Measurements from ENCODE around the gene CRIP2.

CRIP2 gene

DNA sequence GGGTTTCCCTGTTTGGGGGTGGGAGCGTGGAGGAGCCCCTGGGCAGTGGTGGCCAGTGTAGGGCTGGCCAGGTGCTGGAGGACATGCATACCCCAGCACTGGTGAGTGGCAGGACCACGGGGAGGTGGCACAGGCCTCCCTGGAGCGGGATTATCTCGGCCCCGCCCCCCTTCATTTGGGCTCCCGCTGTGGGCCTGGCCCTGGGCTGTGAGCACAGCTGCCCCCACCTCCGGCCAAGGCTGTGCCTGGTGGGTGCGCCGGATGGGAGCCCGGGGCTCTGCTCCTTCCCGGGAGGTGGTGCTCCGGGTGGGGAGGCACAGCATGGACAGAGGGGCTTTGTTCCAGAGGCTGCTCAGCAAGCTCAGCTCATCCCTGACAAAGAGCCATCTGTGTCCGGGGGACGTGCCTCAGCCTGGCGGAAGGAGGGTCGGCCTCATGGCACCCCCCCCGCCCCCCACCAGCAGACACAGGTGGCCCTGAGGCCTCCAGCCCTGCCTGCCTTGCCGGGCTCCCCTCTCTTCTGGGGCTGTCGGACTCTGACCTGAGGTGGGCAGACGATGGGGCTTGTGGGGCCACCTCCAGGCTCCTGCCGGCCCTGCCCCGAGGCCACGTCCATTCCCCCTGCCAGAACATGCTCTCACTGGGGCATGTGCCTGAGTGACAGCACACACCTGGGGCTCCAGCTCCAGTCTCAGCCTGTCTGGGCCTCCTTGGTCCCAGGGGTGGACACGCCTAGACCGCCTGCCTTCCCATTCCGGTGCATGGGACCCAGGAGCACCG is 24.8 kb downstream of the CRIP2 start:
- DNase-seq (ENCODE audit: low spot score): no peak

DNA sequence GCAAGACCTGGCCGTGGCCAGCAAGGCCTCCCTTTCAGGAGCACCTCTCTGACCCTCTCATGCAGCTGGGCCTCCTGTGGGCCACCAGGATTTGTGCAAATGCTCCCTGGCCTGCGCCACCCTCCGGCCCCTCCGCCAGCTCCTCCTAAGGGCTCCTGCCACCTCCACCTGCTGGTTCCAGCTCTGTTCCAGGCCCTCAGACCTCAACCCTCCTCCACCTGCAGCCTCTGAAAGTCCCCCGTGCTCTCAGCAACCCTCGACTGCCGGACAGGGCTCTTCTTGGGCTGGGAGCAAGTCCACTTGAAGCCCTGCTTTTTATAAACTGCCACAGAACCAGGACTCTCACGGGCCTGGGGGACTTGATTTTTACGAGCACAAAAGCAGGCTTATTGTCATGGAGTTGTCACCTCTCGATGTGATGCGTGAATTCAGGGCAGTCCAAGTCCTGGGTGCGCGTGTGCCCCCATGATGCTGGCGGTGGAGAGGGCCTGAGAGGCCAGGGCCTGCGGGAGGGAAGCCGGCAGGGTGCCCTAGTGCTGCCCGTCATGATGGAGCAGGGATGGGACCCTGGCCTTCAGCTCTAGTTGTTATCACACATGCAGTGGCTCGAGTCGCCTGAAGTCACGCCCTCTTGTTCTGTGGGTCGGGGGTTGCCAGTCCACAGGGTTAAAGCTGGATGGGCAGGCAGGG is 25.6 kb downstream of the CRIP2 start:
- no peak for DNase-seq (ENCODE audit: low spot score)

DNA sequence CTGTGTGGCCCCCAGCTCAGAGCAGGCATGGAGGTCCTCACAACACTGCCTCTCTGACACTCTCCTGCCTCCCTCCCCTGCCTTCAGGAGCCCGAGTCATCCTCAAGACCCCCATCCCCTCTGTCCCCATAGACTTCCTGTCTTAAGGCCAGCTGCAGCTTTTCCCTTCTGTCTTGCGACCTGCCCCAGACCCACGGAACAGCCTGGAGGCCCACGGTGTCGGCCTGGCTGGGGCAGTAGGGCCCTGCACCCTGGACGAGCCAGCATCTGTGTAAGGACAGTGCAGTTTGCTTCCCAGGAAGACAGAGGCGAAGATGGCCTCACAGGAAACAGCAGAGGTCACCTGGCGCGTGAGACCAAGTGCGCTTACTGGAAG is 26.1 kb downstream of the CRIP2 start:
- DNase-seq (ENCODE audit: low spot score): no peak

DNA sequence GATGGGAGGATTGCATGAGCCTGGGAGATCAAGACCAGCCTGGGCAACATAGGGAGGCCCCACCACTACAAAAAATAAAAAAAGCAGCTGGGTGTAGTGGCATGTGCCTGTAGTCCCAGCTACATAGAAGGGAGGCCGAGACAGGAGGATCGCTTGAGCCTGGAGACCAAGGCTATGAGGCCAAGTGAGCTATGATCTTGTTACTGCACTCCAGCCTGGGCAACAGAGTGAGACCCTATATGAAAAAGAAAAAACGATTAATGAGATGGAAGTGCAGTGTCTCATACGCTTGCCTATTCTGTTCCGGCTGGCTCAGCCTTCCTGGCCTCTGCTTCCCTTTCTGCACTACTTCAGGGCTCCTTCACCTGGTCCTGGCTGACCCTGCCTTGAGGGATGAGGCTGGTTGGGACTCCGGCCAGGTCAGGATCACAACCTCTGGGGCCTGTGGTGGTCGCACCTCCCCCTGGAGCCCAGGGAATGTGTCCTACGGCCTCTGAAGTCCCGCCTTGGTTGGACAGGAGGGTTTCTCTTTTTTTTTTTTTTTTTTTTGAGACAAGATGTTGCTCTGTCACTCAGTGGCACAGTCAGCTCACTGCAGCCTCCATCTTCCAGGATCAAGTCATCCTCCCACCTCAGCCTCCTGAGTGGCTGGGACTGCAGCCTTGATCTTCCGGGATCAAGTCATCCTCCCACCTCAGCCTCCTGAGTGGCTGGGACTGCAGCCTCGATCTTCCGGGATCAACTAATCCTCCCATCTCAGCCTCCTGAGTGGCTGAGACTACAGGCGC is 27.1 kb downstream of the CRIP2 start:
- no peak for DNase-seq (ENCODE audit: low spot score)

DNA sequence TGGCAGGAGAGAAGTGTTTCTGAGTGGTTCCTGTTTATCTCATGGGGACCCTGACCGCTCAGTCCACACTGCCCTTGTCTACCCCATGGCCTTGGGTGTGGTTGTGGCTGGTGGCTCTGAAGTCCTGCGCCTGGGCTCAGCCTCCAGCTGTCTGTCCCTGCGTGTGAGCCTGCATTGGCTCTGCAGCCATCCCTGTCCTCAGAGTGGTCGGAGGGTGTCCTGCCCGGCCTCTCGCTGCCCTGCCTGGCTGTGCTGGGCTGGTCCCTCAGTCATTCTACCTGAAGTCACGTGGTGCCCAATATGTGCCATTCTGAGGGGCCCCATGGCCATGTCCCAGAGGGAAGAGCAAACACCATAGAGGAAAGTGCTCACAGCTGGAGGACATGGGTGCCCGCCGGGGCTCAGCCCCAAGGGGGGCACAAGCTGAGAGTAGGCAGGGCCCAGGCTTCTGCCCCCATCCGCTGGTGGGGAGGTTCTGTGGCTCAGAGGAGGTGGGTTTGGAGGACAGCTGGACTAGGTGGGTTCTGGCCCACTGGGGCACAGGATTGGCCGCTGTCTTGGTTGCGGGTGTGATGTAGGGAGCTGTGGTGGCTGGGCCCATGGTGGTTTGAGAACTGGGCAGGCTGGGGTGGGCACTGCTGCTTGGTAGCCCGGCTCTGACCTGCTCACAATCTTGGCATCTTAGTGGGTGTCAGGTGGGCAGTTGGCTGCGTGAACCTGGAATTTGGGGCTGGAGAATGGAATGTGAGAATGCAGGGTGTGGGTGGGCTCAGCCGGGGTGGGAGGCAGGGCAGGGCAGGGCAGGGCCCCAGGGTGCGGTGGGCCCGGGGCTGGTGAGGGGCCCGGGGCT is 28.1 kb downstream of the CRIP2 start:
- DNase-seq (ENCODE audit: low spot score): no peak

DNA sequence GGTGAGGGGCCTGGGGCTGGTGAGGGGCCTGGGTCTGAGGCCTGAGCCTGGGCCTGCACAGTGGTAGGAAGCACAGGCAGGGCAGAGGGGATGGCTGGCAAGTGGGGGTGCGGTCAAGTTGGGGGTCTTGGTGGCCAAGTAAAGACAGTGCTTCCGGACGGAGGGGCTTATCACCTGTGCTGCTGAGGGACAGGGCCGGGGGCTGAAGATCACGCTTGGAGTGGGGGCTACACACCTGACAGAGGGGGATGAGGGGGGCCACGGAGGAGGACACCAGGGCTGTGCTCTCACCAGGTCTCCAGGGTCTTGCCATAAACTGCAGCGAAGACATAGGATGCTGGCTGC is 28.6 kb downstream of the CRIP2 start:
- DNase-seq (ENCODE audit: low spot score): no peak

DNA sequence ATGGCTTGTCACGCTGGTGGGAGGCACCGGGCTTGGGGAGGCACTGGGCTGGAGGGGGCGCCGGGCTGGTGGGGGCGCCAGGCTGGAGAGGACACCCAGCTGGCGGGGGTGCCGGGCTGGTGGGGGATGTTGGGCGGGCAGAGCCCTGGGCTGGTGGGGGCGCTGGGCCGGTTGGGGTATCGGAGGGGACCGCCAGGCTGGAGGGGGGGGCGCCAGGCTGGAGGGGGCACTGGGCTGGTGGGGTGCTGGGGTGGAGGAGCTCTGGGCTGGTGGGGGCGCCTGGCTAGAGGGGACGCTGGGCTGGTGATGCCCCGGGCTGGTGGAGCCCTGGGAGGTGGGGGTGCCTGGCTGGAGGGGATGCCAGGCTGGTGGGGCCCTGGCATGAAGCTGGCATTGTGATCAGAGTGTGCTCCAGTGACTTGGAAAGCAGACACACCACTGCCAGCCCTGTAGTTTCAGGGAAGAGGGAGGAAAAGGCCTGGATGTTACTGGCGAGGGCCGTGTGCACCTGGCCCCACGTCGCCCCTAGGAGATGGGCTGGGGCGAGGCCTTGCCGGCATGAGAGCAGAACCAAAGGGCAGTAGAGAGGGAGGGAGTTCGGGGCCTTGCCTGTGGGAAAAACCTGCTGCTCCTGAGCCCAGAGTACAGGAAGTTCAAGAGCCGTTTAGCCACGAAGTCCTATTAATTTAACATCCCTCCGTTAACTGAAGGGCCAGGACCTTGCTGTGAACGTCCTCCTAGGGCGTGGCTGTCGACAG is 29.5 kb downstream of the CRIP2 start:
- DNase-seq (ENCODE audit: low spot score): no peak

DNA sequence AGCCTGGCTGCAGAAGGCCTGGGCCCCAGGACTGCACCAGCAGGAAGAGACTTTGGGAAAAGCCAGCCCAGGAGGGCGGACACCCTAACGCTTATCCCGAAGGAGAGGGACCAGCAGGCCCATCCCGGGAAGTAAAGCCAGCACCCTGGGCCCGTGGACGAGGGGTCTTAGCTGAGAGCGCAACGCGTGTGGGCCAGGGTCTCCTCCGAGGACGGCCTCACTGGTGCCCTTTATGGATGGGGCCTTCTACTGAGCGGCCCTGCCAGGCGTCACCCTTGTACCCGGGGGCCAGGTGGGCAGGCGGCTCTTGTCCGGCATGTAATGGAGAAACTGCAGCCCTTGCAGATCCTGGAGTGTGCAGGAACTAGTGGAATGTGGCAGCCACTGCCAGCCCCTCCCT is 30.5 kb downstream of the CRIP2 start:
- DNase-seq (ENCODE audit: low spot score): no peak

DNA sequence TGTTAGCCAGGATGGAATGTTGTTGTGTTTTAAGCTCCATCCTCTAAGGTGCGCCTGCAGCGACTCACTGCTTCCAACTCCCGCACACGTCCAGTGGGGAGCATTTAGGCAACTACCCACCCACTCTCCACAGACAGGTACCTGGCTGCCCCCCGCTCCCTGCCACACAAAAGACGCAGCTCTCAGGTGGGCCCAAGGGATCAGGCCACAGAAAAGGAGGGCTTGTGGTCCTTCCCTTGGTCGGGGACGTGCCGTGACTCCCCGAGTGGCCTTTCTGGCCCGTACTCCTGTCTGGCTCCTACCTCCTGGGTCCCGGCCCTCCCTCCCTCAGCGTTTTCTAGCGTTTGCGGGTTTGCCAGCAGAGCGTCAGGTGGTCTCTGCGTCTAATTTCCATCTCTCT is 32.6 kb downstream of the CRIP2 start:
- no peak for DNase-seq (ENCODE audit: low spot score)

DNA sequence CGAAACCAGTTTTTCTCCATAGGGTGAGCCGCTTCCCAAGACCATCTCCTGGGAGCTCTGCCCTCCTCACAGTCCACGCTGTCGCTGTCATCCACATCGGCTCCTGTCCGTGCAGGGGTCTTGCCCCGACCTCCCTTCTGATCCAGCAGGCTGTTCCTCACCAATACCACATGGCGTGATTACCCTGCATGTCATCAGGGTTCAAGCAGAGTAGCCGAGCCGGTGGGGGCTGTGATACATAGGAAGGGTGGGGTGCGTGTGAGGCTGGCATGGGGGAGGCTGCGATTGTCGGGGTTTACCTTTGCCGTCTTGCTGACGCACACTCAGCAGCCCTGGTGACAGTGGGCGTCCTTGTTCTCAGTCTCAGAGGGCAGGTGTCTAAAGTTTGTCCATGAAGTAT is 33.4 kb downstream of the CRIP2 start:
- DNase-seq (ENCODE audit: low spot score): no peak

DNA sequence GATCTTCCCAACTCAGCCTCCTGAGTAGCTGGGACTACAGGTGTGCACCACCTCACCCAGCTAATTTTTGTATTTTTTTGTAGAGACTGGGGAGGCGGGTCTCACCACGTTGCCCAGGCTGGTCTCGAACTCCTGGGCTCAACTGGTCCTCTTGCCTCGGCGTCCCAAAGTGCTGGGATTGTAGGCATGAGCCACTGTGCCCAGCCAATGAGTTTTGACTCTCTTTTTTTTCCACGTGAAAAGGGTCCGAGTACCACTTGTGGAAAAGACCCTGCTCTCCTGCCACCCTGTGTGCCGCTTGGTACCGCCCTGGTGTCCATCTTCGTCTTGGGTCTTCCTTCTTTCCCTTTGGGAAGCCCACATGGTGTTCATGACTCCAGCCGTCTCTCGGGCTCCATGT is 34.0 kb downstream of the CRIP2 start:
- DNase-seq (ENCODE audit: low spot score): no peak

DNA sequence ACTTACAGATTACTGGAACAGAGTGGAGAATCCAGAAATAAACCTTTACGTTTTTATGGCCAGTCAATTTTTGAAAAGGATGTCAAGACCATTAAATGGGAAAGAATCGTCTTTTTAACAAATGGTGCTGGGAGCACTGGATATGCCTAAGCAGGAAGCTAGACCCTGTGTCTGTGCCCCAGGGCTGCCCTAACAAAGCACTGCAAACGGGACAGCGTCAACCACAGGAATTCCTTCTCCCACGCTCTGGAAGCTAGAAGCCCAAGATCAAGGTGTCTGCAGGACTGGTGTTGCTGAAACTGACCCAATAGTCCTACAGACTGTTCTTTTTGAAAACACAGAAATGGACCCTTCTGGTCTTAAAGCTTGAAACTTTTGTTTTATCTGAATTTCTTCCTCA is 42.5 kb downstream of the CRIP2 start:
- DNase-seq (ENCODE audit: low spot score): no peak

DNA sequence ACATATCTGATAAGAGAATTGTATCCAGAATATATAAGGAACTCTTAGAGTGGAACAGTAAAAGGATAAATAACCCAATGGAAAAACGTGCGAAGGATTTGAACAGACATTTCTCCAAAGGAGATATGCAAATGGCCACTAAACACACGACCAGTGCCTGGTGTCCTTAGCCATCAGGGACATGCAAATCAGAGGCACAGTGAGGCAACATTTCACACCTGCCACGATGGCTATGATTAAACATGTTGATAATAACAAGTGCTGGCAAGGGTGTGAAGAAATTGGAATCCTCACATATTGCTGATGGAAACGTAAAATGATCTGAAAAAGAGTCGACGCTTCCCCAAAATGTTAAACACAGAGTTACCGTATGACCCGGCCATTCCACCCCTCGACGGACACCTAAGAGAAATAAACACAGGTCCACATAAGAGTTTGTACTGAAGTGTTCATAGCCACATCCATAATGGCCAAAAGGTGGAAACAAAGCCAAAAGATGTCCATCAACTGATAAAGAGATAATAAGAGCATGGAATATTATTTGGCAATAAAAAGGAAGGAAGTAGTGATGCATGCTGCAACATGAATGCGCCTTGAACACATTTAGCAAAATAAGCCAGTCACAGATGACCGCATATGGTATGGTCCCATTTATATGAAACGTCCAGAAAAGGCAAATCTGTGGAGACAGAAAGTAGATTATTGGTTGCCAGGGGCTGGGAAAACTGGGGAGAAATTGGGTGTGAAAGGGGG is 45.5 kb downstream of the CRIP2 start:
- DNase-seq (ENCODE audit: low spot score): no peak

DNA sequence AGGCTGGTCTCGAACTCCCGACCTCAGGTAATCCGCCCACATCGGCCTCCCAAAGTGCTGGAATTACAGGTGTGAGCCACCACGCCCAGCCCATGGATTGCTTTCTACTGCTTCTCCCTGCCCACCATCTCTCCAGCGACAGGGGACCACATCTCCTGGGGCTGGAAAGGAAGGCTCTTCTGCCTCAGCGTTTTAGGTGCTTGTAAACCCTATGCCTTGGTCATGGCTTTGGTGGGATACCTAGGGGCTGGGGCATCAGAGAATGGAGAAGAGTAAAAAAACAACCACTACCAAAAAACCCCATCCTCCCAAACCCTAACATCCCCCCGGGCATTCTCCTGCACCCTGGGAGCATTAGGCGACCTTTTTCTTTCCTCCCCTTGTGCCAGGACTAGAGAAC is 50.7 kb downstream of the CRIP2 start:
- DNase-seq (ENCODE audit: low spot score): no peak

DNA sequence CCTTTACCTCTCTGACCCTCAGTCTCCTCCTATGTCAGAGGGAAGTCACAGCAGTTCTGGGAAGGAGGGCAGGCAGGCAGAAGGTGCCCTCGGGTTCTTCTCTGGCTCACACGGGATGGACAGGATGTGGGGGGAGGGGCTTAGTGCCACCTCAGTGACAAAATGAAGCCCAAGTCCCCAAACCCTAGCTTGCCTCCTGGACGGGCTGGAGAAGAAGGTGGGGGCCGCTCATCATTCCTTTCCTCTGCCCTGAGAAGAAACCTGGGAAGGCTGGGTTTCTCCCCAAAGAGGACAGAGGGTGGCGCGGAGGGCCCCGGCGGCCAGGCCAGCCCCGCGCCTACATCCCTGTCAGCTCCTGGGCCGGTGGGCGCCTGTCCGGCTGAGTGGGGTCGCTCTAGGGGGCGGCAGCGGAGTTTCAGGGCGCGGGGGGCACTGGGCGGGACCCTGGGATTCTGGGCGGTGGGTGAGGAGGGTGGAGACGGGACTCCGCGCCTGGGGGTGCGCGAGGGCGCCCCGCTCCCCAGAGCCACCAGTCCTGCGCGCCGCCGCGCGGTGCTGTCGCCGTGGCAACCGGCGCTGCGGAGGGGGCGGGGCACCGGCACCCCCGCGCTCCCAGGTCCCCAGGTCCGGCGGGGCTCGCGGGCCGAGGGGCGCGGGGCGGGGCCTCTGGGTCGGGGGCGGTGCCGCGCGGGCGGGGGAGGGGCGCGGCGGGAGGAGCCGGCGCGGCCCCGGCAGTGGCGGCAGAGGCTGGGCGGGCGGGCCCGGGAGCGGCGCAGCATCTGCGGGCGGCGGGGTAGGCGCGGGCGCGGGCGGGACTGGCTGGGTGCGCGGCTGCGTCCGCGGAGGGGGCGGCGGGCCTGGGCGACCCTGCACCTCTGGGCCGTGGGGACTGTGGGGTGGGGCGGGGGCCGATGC is 51.5 kb downstream of the CRIP2 start, which contains the start of gene TMEM121:
TMEM121 (plus strand) TSS at position 723 of the 915 bp plus-strand sequence. CDS start 2,252 bp downstream, outside the sequence.
- DNase-seq (ENCODE audit: low spot score): peak; percentile 30

DNA sequence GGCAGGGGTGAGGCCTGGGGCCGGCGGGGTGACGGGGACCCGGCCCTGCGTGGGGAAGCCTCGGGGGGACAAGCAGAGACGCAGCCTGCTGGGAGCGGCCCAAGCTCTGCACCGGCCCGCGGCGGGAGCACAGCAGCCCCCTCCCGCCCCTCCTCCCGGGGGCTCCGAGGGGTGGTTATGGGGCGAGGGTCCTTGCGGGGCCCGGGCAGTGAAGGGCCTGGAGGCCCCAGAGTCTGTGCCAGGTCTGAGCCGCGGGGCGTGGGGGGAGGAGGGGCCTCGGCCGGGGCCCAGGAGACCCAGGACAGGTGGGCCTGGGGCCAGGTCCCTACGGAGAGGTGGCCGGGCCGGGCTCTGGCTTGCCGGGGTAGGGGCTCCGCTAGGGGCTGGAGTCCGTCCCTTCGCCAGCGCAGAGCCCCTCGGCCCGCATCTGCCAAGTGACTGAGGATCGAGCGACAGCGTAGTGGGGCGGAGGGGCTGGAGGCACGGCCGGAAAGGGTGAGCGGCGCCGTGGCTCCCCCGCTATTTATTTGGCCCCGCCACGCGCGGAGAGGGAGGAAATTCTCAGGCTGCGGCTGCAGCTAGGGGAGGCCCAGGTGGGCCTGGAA is 52.3 kb downstream of the CRIP2 start:
- no peak for DNase-seq (ENCODE audit: low spot score)

DNA sequence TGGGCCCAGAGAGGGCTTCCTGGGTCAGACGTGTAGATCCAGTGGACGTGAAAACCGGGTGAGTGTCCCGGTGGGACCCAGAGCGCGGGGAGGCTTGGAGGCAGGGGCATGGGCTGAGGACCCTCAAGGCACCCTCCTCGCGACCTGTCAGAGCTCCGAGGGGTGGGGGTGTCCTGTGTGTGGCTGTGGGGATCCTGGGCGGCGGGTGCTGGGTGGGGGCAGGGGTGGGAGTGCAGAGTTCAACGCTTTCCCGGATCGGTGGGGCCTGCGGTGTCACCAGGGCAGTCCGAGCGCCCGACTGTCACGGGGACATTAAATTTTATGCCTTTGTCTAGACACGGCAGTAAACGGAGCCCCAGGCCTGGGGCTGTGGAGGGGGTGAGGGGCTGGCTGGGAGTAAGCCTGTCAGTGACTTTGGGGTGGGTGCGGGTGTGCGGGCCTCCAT is 52.8 kb downstream of the CRIP2 start:
- DNase-seq (ENCODE audit: low spot score): no peak

DNA sequence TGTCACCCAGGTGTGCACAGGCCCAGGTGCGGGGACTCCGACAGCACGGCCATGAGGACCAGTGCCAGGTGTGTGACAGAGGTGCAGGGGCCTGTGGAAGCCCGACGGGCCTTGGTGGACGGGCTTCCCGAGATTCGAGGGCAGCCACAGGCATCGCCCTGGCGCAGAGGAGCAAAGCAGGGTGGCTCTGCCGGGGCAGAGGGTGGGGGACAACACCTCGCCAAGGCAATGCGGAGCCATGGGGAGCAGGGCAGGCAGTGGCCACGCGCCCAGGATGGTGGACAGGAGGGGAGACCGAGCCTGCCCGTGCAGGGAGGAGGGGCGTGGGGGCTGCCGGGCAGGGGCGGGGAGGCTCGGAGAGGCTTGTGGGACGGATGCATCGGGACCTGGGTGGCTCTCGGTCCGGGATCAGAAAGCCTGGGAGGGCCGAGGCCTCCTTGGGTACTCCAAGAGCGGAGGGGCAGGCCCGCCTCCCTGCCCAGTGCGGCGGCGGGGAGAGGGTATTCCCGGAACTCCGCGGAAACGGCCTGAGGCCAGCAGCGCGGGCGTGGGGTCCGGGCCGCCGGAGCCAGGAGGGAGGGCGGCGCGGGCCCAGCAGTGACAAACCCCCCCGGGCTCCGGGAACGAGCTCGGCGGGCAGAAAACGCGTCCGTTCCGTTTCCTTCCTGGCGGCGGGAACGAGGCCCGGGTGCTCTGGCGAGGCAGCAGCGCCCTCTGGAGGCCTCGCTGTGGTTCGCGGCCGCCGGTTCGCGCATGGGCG is 53.4 kb downstream of the CRIP2 start:
- DNase-seq (ENCODE audit: low spot score): peak; percentile 80
